T-helper 2 cell treated with Interferon-gamma antibody and Interleukin-4, amounts not matched to agents 5 μg/mL and 100 μg/mL, for 36 hours (primary cell): ENCODE data around the gene NDRG4.

Experiments used
- DNase-seq: peaks from one replicate; pipeline ENCODE4 v3.0.0; 2021; ENCODE audit warnings: low spot score
- H3K27ac Mint-ChIP-seq: one replicate; pipeline ENCODE4 v1.8.0; 2021; ENCODE audit warnings: mild to moderate bottlenecking, mixed read lengths
- H3K27me3 Mint-ChIP-seq: one replicate; pipeline ENCODE4 v1.8.0; 2021; ENCODE audit warnings: low read depth, mixed read lengths
- H3K36me3 Mint-ChIP-seq: one replicate; pipeline ENCODE4 v1.8.0; 2021; ENCODE audit warnings: low read depth, mixed read lengths
- H3K4me1 Mint-ChIP-seq: one replicate; pipeline ENCODE4 v1.8.0; 2021; ENCODE audit warnings: low read depth, mixed read lengths
- H3K4me3 Mint-ChIP-seq: one replicate; pipeline ENCODE4 v1.8.0; 2022; ENCODE audit warnings: mild to moderate bottlenecking, moderate library complexity, mixed read lengths
- H3K9me3 Mint-ChIP-seq: one replicate; pipeline ENCODE4 v1.8.0; 2021; ENCODE audit warnings: mixed read lengths

Gene NDRG4

DNA sequence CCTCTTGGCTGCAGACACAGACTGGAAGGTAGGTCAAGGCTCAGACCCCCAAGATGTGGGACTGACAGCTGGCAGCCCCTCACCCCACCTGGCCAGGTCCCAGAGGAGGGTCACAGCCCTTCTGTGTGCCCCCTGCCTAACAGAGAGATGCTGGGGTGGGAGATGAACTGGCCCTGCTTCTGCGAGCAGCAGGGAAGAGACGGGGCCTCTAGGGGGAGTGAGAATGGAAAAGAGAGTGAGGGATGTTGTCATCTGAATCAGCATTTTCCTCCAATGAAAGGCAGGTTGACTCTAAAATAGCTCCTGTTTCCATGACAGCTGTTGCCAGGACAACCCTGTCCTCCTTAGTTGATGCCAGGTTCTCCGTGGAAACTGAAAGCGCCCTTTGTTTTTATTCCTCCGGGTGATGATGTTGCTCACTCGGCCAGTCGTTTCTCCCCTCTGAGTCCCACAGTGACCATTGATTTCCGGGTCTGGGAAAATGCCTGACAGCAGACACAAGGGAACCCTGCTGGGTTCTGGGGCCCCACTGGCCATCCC, 4.9 kb upstream of the NDRG4 start:
- Mint-ChIP-seq H3K9me3 (no peaks in the 10 kb centered on the region), H3K27me3 (peaks cover 2% of the 10 kb centered on the region), H3K27ac (peak overlapping the region; percentile 67), H3K4me3 (peak overlapping the region; percentile 12), H3K4me1 (peaks cover 5% of the 10 kb centered on the region), H3K36me3 (no peaks in the 10 kb centered on the region)
- peak; percentile 75 for DNase-seq

DNA sequence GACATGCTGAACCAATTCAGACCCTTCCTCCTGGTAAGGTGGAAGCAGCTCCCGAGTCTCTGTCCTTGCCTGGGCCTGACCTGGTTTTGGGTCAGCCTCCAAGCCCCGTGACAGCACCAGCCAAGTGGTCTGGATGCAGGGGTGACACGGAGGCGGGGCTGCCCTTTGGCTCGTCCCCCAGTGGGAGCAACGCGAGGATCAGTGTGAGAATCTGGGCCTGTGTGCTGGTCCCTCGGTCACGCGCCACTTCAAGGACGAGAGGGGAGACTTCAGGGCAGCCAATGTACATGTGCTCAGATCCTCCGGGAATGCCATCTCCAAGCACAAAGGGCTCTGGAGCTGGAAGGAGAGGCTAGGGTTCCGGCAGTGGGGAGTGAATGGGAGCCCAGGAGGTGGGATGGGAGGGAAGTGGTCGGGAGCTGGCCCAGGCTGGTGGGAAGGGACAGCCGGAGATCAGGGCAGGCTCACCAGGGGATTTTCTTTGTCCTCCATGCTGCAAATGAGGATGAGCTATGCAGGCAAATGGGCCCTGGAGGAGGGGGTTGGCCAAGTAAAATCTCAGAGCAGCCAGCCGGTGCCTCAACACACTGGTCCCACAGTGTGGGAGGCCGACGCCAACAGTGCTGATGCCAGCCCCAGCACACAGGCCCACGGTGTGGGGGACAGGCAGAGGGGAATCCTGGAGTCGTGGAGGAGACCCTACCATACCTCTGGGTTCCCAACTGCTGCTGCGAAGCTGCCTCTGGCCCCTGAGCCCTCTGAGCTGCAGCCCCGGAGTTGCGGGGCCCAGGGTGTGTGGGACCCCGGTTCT, 4.2 kb upstream of the NDRG4 start:
- H3K9me3 Mint-ChIP-seq, result no peaks in the 10 kb centered on the region
- no peak for DNase-seq
- peak overlapping the region; percentile 67 for H3K27ac Mint-ChIP-seq
- peaks cover 2% of the 10 kb centered on the region for H3K27me3 Mint-ChIP-seq
- peak overlapping the region; percentile 12 for H3K4me3 Mint-ChIP-seq
- H3K4me1 Mint-ChIP-seq, result peaks cover 5% of the 10 kb centered on the region
- no peaks in the 10 kb centered on the region for H3K36me3 Mint-ChIP-seq

DNA sequence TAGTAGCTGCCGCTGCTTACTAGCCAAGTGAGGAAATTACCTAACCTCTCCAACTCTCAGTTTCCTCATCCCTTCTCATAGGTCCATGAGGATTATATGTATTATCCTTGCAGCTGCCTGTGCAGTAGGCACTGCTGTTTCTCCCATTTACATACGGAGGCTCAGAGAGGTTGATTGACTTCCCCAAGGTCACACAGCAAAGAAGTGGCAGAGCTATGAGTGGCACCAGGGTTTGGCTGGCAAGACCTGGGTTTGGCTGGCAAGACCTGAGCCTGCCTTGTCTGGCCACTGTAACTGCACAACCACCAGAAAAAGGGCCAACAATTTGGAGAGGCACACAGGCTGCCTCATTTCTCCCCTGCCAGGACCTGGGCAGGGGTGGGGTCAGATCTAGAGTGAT, 2.5 kb upstream of the NDRG4 start:
- H3K4me1 Mint-ChIP-seq, result peaks cover 9% of the 10 kb centered on the region
- H3K27me3 Mint-ChIP-seq, result peaks cover 2% of the 10 kb centered on the region
- H3K36me3 Mint-ChIP-seq, result no peaks in the 10 kb centered on the region
- no peak for DNase-seq
- no peak overlapping the region for H3K27ac Mint-ChIP-seq
- H3K9me3 Mint-ChIP-seq, result no peaks in the 10 kb centered on the region
- no peak overlapping the region for H3K4me3 Mint-ChIP-seq

DNA sequence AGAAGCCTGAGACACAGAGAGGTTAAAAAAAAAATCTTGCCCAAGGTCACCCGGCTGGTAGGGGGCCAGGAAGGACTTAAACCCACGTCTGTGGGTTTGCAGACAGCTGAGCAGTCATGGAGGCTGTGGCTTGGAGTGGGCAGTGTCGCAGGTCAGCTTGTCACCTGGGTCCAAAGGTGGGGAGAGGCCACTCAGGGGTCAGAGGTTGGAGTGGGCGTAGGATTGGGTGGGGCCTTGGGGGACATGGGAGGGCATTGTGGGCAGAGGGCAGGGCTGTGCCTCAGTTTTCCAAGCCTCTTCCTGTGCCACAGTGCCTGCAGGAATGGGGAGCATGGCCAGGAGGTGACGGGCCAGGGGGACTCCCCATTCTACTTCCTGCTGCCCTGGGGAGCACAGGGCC, 2.0 kb upstream of the NDRG4 start:
- Mint-ChIP-seq H3K4me3 (no peak overlapping the region), H3K9me3 (no peaks in the 10 kb centered on the region), H3K36me3 (no peaks in the 10 kb centered on the region), H3K4me1 (peaks cover 9% of the 10 kb centered on the region), H3K27ac (no peak overlapping the region), H3K27me3 (peaks cover 2% of the 10 kb centered on the region)
- DNase-seq, result no peak

DNA sequence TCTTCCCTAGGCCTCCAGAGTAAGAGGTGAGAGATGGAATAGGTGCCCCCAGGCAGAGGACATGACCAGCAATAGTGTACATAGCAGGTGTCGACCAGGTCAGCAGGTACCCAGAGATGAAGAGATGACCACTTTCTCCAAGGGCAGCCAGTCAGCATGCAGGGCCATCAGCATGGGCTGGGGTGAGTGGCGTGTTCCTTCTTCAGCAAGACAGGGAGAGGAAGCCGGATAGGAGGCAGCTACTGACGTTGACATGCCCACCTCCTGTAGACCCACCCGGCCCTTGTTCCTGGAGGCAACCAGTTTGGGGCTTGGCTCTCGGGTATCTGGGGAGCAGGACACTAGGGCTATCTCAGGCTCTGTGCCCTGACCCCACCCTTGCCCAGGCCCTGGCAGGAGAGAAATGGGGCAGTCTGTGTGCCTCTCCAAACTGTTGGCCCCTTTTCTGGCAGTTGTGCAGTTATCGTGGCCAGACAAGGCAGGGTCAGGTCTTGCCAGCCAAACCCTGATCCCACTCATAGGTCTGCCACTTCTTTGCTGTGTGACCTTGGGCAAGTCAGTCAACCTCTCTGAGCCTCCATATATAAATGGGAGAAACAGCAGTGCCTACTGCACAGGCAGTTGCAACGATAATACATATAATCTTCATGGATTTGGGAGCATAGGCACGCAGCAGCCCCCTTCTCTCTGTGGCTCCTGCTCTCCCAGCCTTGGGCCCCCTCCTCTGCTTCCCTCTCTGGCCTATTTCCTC, 1.4 kb upstream of the NDRG4 start:
- Mint-ChIP-seq H3K27me3 (peaks cover 2% of the 10 kb centered on the region), H3K9me3 (no peaks in the 10 kb centered on the region), H3K4me1 (peaks cover 9% of the 10 kb centered on the region), H3K36me3 (no peaks in the 10 kb centered on the region), H3K4me3 (no peak overlapping the region), H3K27ac (no peak overlapping the region)
- DNase-seq, result no peak

DNA sequence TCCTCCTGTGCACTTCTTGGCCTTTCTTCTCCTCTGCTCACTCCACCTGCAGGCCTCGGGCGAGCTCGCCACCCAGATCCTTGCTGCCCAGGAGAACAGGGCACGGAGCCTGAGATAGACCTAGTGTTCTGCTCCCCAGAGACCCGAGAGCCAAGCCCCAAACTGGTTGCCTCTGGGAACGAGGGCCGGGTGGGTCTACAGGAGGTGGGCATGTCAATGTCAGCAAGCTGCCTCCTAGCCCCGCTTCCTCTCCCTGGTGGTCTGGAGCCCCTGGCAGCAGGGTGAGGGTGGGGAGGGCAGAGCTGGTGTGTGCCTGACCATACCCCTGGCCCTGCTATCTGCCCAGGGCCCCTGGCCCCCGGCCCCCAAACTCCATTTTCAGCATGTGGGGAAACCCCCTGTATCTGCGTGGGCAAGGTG, 841 bp upstream of the NDRG4 start:
- Mint-ChIP-seq H3K36me3 (no peaks in the 10 kb centered on the region), H3K27ac (no peak overlapping the region), H3K9me3 (no peaks in the 10 kb centered on the region), H3K27me3 (peaks cover 2% of the 10 kb centered on the region), H3K4me1 (peaks cover 9% of the 10 kb centered on the region), H3K4me3 (no peak overlapping the region)
- no peak for DNase-seq

DNA sequence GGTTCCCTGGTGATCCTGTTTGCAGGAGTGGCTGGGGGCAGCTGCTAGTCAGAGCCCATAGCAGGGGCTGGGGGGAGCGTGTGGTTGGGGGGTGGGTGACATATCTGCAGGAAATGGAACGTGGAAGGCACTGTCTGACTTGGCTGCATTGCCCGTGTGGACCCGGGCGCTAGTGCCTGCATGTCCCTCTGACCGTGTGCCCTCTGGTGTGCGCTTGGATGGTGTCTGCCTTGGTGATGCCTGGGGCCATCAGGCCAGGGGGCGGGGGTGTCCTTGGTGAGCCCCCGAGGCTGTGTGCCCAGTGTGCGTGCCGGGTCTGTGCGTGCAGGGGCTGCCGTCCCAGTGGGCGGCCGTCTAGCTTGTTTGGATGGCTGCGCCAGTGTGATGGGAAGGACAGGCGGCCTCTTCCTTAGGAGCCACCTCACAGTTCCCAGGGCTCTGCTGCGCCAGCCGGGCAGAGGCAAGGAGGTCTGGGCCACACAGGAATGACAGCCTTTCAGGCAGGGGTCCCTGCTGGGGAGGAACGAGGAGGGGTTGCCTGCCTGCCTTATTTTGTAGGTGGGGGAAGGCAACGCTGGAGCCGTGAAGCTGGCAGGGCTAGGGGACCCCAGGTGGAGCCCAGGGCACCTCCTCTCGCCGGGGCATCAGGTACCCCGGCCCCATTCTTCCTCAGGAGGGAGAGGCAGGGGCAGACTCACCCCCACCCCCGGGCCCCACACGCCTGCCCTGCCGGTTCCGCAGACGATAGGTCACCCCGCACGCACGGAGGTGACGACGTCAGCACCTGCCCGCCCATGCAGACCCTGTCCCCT, 693 bp downstream of the NDRG4 start:
- Mint-ChIP-seq H3K9me3 (no peaks in the 10 kb centered on the region), H3K36me3 (no peaks in the 10 kb centered on the region), H3K27me3 (peaks cover 2% of the 10 kb centered on the region), H3K27ac (no peak overlapping the region), H3K4me3 (peak overlapping the region; percentile 74), H3K4me1 (peaks cover 4% of the 10 kb centered on the region)
- no peak for DNase-seq

DNA sequence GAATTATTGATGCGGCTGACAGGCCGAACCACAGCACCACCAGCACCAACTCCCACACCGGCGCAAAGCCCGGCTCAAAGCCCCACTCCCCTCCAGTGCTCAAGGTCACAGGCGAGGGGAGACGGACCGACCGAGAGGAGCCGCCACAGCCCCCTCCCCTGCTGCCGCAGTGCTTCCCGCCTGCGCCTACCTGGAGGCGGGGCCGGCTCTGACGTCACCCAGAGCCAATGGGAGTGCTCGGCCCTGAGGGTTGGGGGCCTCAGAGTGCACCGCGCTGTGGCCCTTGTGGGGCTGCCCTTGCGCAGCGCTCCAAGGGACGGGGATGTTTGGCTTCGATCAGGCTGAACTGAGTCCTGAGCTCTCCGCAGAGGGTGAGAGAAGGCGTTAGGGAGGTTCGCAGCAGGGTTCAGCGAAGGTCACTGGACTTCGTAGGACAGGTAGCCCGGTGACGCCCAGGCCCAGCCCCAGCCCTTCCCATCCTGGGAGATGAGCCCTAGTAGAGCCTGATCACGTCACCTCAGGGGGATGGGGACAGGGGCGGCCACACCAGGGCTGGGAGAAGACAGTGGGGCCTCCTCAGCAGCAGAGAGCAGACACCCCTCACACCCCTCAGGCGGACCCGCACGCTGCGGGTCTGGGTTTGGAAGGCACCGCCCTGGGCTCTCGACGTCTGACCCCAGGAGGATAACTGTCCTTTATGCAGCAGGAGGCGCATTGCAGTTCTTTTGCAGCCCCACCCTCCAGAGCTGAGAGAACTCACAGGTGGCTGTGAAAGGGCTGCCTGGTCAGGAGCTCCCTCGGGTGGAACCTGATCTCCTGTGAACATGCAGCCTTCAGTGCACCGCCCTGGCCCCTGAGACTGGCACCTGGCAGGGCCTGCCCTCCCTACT, 1.5 kb downstream of the NDRG4 start:
- peaks cover 4% of the 10 kb centered on the region for H3K4me1 Mint-ChIP-seq
- no peak overlapping the region for H3K27ac Mint-ChIP-seq

DNA sequence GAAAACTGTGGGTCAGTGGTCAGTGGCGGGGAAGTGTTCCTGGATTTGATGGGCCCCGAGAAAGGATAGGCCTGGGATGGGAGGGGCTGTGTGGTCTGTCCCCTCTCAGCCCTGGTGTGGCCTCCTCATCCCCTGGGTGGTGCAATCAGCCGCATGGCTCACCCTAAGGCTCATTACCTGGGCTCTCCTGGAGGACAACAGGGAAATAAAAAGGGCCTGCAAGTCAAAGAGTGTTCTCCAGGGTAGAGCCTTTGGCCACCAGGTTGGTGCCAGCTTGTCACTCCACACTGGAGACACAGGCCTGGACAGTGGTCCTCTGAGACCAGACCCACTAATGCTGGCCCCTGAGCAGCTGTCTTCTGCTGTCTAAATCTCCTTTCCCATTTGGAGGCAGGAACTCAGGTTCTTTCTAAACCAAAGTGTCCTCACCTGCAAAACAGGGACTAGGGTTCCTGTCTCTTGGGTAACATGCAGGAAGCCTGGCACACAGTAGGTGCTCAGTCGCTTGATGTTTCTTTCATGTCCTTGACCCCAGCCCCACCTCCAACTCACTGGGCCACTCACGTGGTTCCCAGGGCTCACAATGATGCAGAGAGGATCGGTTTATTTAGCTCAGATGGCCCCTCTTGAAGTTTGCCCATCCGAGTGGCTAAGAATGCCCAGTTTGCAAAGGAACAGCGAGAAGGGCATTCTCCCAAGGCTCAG, 2.4 kb downstream of the NDRG4 start:
- Mint-ChIP-seq H3K9me3 (no peaks in the 10 kb centered on the region), H3K27ac (no peak overlapping the region), H3K4me1 (peaks cover 4% of the 10 kb centered on the region), H3K36me3 (no peaks in the 10 kb centered on the region), H3K4me3 (no peak overlapping the region), H3K27me3 (peaks cover 2% of the 10 kb centered on the region)
- DNase-seq, result no peak

More for the DNA sequence above, 1.5 kb downstream of the NDRG4 start:
- H3K9me3 Mint-ChIP-seq, result no peaks in the 10 kb centered on the region
- peaks cover 2% of the 10 kb centered on the region for H3K27me3 Mint-ChIP-seq
- no peaks in the 10 kb centered on the region for H3K36me3 Mint-ChIP-seq
- H3K4me3 Mint-ChIP-seq, result peak overlapping the region; percentile 74
- DNase-seq, result peak; percentile 53

DNA sequence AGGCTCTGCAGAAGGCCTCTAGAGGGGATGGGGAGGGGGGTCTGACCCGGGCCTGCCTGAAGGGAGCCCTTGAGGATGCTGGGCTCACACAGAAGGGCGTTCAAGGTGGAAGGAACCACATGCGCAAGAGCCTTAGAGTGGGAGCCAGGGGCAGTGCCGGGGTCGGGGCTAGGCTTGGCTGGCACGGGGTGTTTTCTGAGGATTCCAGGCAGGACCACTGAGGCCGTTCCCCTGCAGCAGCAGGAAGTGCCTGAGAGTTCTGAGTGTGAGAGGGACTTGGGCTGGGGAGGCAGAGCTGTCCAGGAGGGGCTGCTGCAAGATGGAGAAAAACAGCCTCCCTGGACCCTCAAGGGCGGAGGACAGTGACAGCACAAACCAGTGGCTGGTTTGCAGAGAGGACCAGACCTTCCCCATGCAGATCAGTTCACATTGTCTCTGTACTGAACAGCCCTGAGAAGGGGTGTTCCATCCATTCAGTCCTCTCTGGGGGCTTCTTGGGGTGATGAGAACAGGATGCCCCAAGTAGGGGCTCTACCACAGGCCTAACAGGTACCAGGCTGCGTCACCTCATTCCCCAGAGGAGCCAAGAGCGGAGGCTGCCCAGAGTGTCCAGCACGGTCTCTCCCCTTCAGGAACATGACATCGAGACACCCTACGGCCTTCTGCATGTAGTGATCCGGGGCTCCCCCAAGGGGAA, 3.4 kb downstream of the NDRG4 start:
- H3K27ac Mint-ChIP-seq, result no peak overlapping the region
- H3K4me1 Mint-ChIP-seq, result peaks cover 4% of the 10 kb centered on the region
- H3K27me3 Mint-ChIP-seq, result peaks cover 2% of the 10 kb centered on the region
- H3K4me3 Mint-ChIP-seq, result no peak overlapping the region
- no peaks in the 10 kb centered on the region for H3K36me3 Mint-ChIP-seq
- no peaks in the 10 kb centered on the region for H3K9me3 Mint-ChIP-seq
- no peak for DNase-seq

DNA sequence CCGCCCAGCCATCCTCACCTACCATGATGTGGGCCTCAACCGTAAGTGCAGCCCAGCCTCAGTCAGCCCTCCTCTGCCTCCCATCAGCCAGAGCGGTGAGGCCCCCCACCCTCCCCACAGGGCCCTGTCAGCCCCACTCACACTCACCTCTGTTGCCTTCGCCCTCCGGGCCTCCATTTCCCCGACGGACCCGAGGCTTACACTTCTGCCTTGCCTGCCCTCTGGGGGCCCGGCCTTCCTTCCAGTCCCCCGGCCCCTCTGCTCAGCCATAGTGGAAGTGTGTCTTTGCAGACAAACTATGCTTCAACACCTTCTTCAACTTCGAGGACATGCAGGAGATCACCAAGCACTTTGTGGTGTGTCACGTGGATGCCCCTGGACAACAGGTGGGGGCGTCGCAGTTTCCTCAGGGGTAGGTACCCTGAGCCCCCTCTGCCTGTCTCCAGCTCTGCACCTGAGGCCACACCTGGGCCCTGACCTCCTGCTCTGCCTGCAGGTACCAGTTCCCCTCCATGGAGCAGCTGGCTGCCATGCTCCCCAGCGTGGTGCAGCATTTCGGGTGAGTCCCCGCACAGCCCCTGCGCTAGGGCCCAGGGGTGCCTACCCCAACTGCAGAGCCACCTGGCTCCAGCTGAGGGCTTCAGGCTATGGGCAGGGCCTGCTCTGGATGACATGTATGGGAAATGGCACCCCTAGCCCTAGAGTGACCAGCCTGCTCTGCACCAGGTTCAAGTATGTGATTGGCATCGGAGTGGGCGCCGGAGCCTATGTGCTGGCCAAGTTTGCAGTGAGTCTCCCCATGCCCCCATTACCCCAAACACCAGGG, 4.1 kb downstream of the NDRG4 start:
- no peak overlapping the region for H3K27ac Mint-ChIP-seq
- no peaks in the 10 kb centered on the region for H3K9me3 Mint-ChIP-seq
- peaks cover 2% of the 10 kb centered on the region for H3K27me3 Mint-ChIP-seq
- DNase-seq, result no peak
- H3K4me3 Mint-ChIP-seq, result no peak overlapping the region
- H3K4me1 Mint-ChIP-seq, result peaks cover 4% of the 10 kb centered on the region
- H3K36me3 Mint-ChIP-seq, result no peaks in the 10 kb centered on the region
